HEK293 (cell line): Measurements from ENCODE around the gene STX10.

ENCODE experiments used
- GLIS2 ChIP-seq: fragments of 450-650 bp; formaldehyde crosslinking; IDR thresholded peaks from 2 replicates; pipeline ENCODE4 v1.5.1; 2016; ENCODE audit warnings: missing biosample characterization, missing genetic modification characterization
- KLF8 ChIP-seq: fragments of 450-650 bp; formaldehyde crosslinking; IDR thresholded peaks from 2 replicates; pipeline ENCODE4 v1.5.1; 2016; ENCODE audit warnings: missing biosample characterization, missing genetic modification characterization
- MYNN ChIP-seq: fragments of 450-650 bp; formaldehyde crosslinking; IDR thresholded peaks from 2 replicates; pipeline ENCODE4 v1.5.1; 2016; ENCODE audit warnings: missing biosample characterization, missing genetic modification characterization, borderline replicate concordance
- SCRT2 ChIP-seq: fragments of 450-650 bp; formaldehyde crosslinking; IDR thresholded peaks from 2 replicates; pipeline ENCODE4 v1.5.1; 2016; ENCODE audit warnings: missing biosample characterization, missing genetic modification characterization
- ZNF132 ChIP-seq: fragments of 450-650 bp; formaldehyde crosslinking; IDR thresholded peaks from 2 replicates; pipeline ENCODE4 v1.5.1; 2017; ENCODE audit warnings: missing biosample characterization, missing genetic modification characterization, borderline replicate concordance
- ZNF140 ChIP-seq: fragments of 450-650 bp; formaldehyde crosslinking; IDR thresholded peaks from 2 replicates; pipeline ENCODE4 v1.5.1; 2016; ENCODE audit warnings: missing biosample characterization, missing genetic modification characterization
- ZNF146 ChIP-seq: fragments of 450-650 bp; formaldehyde crosslinking; IDR thresholded peaks from 2 replicates; pipeline ENCODE4 v1.5.1; 2016; ENCODE audit warnings: missing biosample characterization, missing genetic modification characterization
- ZNF23 ChIP-seq: fragments of 450-650 bp; formaldehyde crosslinking; IDR thresholded peaks from 2 replicates; pipeline ENCODE4 v1.5.1; 2016; ENCODE audit warnings: missing biosample characterization, missing genetic modification characterization, borderline replicate concordance
- ZNF239 ChIP-seq: fragments of 450-650 bp; formaldehyde crosslinking; IDR thresholded peaks from 2 replicates; pipeline ENCODE4 v1.5.1; 2016; ENCODE audit warnings: missing biosample characterization, missing genetic modification characterization
- ZNF311 ChIP-seq: fragments of 450-650 bp; formaldehyde crosslinking; IDR thresholded peaks from 2 replicates; pipeline ENCODE4 v1.5.1; 2017; ENCODE audit warnings: missing biosample characterization, missing genetic modification characterization, borderline replicate concordance
- ZNF558 ChIP-seq: fragments of 450-650 bp; formaldehyde crosslinking; IDR thresholded peaks from 2 replicates; pipeline ENCODE4 v1.5.1; 2016; ENCODE audit warnings: missing biosample characterization, missing genetic modification characterization
- ZNF623 ChIP-seq: fragments of 450-650 bp; formaldehyde crosslinking; IDR thresholded peaks from 2 replicates; pipeline ENCODE4 v1.5.1; 2016; ENCODE audit warnings: missing biosample characterization, missing genetic modification characterization
- ZNF654 ChIP-seq: fragments of 450-650 bp; formaldehyde crosslinking; IDR thresholded peaks from 2 replicates; pipeline ENCODE4 v1.5.1; 2016; ENCODE audit warnings: low read depth, missing biosample characterization, missing genetic modification characterization
- ZNF670 ChIP-seq: fragments of 450-650 bp; formaldehyde crosslinking; IDR thresholded peaks from 2 replicates; pipeline ENCODE4 v1.5.1; 2016; ENCODE audit warnings: missing biosample characterization, missing genetic modification characterization, low read depth
- ZNF707 ChIP-seq: fragments of 450-650 bp; formaldehyde crosslinking; IDR thresholded peaks from 2 replicates; pipeline ENCODE4 v1.5.1; 2016; ENCODE audit warnings: missing biosample characterization, missing genetic modification characterization
- ZNF777 ChIP-seq: fragments of 450-650 bp; formaldehyde crosslinking; IDR thresholded peaks from 2 replicates; pipeline ENCODE4 v1.5.1; 2017; ENCODE audit warnings: missing biosample characterization, missing genetic modification characterization, borderline replicate concordance
- ZNF791 ChIP-seq: fragments of 450-650 bp; formaldehyde crosslinking; IDR thresholded peaks from 2 replicates; pipeline ENCODE4 v1.5.1; 2016; ENCODE audit warnings: missing biosample characterization, missing genetic modification characterization
- TF ChIP-seq, protein P1 (sequence below): fragments of 450-650 bp; formaldehyde crosslinking; IDR thresholded peaks from 2 replicates; pipeline ENCODE4 v1.5.1; 2016; ENCODE audit warnings: missing biosample characterization, missing genetic modification characterization
- TF ChIP-seq, protein P2 (sequence below): fragments of 450-650 bp; formaldehyde crosslinking; IDR thresholded peaks from 2 replicates; pipeline ENCODE4 v1.5.1; 2017; ENCODE audit warnings: missing biosample characterization, missing genetic modification characterization
- TF ChIP-seq, protein P3 (sequence below): fragments of 450-650 bp; formaldehyde crosslinking; IDR thresholded peaks from 2 replicates; pipeline ENCODE4 v1.5.1; 2016; ENCODE audit warnings: missing biosample characterization, missing genetic modification characterization
- TF ChIP-seq, protein P4 (sequence below): fragments of 450-650 bp; formaldehyde crosslinking; IDR thresholded peaks from 2 replicates; pipeline ENCODE4; 2016; ENCODE audit warnings: missing biosample characterization, missing genetic modification characterization
- TF ChIP-seq, protein P5 (sequence below): fragments of 450-650 bp; IDR thresholded peaks from 2 replicates; pipeline ENCODE4 v1.5.1; 2018; ENCODE audit warnings: missing biosample characterization, missing genetic modification characterization
- TF ChIP-seq, protein P6 (sequence below): fragments of 450-650 bp; formaldehyde crosslinking; IDR thresholded peaks from 2 replicates; pipeline ENCODE4 v1.5.1; 2016; ENCODE audit warnings: missing biosample characterization, missing genetic modification characterization
- TF ChIP-seq, protein P7 (sequence below): fragments of 450-650 bp; formaldehyde crosslinking; IDR thresholded peaks from 2 replicates; pipeline ENCODE4 v1.5.0; 2017; ENCODE audit warnings: missing biosample characterization, missing genetic modification characterization, borderline replicate concordance
- TF ChIP-seq, protein P8 (sequence below): fragments of 450-650 bp; formaldehyde crosslinking; IDR thresholded peaks from 2 replicates; pipeline ENCODE4 v1.5.1; 2016; ENCODE audit warnings: missing biosample characterization, missing genetic modification characterization

Gene STX10

DNA sequence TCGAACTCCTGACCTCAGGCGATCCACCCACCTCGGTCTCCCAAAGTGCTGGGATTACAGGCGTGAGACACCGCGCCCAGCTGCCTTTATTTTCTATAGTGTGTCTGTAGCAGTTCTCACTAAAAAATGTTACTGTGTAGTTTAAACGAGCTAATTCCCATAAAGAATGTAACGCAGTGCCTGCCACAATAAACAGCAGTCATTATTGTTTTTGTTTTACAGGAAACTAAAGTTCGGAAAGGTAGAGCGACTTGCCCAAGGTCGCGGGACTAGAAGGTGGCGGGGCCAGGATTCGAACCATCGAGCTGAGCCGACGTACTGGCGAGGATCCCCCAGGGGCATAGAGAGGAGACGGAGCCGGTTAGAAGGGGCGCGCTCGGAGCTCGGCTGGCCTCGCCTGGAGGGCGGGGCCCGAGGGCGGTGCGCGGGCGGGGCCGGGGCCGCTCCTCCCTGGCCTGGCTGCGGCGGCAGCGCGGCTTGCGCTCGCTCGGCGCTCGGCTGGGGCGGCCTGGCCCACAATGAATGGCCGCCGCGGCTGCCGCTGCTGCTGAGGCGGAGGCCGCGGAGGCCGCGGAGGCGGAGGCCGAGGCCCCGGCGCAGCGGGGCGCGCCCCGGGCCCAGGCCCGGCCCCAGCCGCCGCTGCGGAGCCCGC, 32.3 kb downstream of the STX10 start, which contains the start of gene NACC1 (continued):
- TF ChIP-seq MYNN (tag by site-specific recombination) (no peak), GLIS2 (no peak), ZNF623 (tag by site-specific recombination) (no peak), ZNF670 (tag by site-specific recombination) (no peak), SCRT2 (tag by site-specific recombination) (no peak), ZNF791 (tag by site-specific recombination) (no peak), KLF8 (tag by site-specific recombination) (peak; percentile 91), ZNF654 (no peak), ZNF140 (tag by site-specific recombination) (no peak), ZNF239 (tag by site-specific recombination) (no peak), ZNF558 (no peak), ZNF132 (tag by site-specific recombination) (no peak), ZNF707 (no peak), ZNF146 (tag by site-specific recombination) (no peak), ZNF311 (no peak), ZNF777 (tag by site-specific recombination) (no peak), ZNF23 (tag by site-specific recombination) (no peak)
- TF ChIP-seq, protein P1, sequence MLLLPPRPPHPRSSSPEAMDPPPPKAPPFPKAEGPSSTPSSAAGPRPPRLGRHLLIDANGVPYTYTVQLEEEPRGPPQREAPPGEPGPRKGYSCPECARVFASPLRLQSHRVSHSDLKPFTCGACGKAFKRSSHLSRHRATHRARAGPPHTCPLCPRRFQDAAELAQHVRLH (tag by site-specific recombination): peak; percentile 86
- TF ChIP-seq, protein P2, sequence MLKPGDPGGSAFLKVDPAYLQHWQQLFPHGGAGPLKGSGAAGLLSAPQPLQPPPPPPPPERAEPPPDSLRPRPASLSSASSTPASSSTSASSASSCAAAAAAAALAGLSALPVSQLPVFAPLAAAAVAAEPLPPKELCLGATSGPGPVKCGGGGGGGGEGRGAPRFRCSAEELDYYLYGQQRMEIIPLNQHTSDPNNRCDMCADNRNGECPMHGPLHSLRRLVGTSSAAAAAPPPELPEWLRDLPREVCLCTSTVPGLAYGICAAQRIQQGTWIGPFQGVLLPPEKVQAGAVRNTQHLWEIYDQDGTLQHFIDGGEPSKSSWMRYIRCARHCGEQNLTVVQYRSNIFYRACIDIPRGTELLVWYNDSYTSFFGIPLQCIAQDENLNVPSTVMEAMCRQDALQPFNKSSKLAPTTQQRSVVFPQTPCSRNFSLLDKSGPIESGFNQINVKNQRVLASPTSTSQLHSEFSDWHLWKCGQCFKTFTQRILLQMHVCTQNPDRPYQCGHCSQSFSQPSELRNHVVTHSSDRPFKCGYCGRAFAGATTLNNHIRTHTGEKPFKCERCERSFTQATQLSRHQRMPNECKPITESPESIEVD (tag by site-specific recombination): no peak
- TF ChIP-seq, protein P3, sequence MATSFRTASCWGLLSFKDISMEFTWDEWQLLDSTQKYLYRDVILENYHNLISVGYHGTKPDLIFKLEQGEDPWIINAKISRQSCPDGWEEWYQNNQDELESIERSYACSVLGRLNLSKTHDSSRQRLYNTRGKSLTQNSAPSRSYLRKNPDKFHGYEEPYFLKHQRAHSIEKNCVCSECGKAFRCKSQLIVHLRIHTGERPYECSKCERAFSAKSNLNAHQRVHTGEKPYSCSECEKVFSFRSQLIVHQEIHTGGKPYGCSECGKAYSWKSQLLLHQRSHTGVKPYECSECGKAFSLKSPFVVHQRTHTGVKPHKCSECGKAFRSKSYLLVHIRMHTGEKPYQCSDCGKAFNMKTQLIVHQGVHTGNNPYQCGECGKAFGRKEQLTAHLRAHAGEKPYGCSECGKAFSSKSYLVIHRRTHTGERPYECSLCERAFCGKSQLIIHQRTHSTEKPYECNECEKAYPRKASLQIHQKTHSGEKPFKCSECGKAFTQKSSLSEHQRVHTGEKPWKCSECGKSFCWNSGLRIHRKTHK (tag by site-specific recombination): no peak
- TF ChIP-seq, protein P4, sequence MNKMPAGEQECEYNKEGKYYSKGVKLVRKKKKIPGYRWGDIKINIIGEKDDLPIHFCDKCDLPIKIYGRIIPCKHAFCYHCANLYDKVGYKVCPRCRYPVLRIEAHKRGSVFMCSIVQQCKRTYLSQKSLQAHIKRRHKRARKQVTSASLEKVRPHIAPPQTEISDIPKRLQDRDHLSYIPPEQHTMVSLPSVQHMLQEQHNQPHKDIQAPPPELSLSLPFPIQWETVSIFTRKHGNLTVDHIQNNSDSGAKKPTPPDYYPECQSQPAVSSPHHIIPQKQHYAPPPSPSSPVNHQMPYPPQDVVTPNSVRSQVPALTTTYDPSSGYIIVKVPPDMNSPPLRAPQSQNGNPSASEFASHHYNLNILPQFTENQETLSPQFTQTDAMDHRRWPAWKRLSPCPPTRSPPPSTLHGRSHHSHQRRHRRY (tag by site-specific recombination): no peak
- TF ChIP-seq, protein P5, sequence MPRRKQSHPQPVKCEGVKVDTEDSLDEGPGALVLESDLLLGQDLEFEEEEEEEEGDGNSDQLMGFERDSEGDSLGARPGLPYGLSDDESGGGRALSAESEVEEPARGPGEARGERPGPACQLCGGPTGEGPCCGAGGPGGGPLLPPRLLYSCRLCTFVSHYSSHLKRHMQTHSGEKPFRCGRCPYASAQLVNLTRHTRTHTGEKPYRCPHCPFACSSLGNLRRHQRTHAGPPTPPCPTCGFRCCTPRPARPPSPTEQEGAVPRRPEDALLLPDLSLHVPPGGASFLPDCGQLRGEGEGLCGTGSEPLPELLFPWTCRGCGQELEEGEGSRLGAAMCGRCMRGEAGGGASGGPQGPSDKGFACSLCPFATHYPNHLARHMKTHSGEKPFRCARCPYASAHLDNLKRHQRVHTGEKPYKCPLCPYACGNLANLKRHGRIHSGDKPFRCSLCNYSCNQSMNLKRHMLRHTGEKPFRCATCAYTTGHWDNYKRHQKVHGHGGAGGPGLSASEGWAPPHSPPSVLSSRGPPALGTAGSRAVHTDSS (tag by site-specific recombination): 0 out of 2 replicates have a peak, but pooled peaks have one; percentile 18
- TF ChIP-seq, protein P6, sequence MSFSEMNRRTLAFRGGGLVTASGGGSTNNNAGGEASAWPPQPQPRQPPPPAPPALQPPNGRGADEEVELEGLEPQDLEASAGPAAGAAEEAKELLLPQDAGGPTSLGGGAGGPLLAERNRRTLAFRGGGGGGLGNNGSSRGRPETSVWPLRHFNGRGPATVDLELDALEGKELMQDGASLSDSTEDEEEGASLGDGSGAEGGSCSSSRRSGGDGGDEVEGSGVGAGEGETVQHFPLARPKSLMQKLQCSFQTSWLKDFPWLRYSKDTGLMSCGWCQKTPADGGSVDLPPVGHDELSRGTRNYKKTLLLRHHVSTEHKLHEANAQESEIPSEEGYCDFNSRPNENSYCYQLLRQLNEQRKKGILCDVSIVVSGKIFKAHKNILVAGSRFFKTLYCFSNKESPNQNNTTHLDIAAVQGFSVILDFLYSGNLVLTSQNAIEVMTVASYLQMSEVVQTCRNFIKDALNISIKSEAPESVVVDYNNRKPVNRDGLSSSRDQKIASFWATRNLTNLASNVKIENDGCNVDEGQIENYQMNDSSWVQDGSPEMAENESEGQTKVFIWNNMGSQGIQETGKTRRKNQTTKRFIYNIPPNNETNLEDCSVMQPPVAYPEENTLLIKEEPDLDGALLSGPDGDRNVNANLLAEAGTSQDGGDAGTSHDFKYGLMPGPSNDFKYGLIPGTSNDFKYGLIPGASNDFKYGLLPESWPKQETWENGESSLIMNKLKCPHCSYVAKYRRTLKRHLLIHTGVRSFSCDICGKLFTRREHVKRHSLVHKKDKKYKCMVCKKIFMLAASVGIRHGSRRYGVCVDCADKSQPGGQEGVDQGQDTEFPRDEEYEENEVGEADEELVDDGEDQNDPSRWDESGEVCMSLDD (tag by site-specific recombination): peak; percentile 55; the same call in 1 of the 2 replicates
- TF ChIP-seq, protein P7, sequence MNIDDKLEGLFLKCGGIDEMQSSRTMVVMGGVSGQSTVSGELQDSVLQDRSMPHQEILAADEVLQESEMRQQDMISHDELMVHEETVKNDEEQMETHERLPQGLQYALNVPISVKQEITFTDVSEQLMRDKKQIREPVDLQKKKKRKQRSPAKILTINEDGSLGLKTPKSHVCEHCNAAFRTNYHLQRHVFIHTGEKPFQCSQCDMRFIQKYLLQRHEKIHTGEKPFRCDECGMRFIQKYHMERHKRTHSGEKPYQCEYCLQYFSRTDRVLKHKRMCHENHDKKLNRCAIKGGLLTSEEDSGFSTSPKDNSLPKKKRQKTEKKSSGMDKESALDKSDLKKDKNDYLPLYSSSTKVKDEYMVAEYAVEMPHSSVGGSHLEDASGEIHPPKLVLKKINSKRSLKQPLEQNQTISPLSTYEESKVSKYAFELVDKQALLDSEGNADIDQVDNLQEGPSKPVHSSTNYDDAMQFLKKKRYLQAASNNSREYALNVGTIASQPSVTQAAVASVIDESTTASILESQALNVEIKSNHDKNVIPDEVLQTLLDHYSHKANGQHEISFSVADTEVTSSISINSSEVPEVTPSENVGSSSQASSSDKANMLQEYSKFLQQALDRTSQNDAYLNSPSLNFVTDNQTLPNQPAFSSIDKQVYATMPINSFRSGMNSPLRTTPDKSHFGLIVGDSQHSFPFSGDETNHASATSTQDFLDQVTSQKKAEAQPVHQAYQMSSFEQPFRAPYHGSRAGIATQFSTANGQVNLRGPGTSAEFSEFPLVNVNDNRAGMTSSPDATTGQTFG (tag by site-specific recombination): no peak
- TF ChIP-seq, protein P8, sequence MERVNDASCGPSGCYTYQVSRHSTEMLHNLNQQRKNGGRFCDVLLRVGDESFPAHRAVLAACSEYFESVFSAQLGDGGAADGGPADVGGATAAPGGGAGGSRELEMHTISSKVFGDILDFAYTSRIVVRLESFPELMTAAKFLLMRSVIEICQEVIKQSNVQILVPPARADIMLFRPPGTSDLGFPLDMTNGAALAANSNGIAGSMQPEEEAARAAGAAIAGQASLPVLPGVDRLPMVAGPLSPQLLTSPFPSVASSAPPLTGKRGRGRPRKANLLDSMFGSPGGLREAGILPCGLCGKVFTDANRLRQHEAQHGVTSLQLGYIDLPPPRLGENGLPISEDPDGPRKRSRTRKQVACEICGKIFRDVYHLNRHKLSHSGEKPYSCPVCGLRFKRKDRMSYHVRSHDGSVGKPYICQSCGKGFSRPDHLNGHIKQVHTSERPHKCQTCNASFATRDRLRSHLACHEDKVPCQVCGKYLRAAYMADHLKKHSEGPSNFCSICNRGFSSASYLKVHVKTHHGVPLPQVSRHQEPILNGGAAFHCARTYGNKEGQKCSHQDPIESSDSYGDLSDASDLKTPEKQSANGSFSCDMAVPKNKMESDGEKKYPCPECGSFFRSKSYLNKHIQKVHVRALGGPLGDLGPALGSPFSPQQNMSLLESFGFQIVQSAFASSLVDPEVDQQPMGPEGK (tag by site-specific recombination): peak; percentile 20; the same call in 1 of the 2 replicates
